Suprapubic skin (tissue), 4 donors: Measurements from ENCODE around the gene UBE2E3.

ENCODE experiments used
- CTCF ChIP-seq, 2 donors: fragments of 200-600 bp in 1 of 2; fragments of 450-650 bp in 1 of 2; sonication (generic) in 1 of 2; IDR thresholded peaks; one replicate each; pipeline ENCODE4 v1.5.1; 2016 to 2019; ENCODE audit warnings: antibody characterized with exemption in 2 of 2, mild to moderate bottlenecking in 1 of 2, moderate library complexity in 1 of 2
- POLR2A ChIP-seq, 2 donors: fragments of 450-650 bp; IDR thresholded peaks; one replicate each; pipeline ENCODE4 v1.6.1; 2017; ENCODE audit warnings: antibody characterized with exemption in 2 of 2, mild to moderate bottlenecking in 2 of 2, moderate library complexity in 2 of 2
- POLR2AphosphoS5 ChIP-seq, 3 donors: sonication (generic); formaldehyde crosslinking; IDR thresholded peaks; one replicate each; pipeline ENCODE4 v1.6.1; 2017; ENCODE audit warnings: antibody characterized with exemption in 3 of 3

- TF ChIP-seq CTCF (IDR thresholded peaks at IDR 0.05) (no peak), POLR2A (IDR thresholded peaks at IDR 0.05) (no peak), POLR2AphosphoS5 (IDR thresholded peaks at IDR 0.05) (no peak)
These were observed 10.4 kb upstream of the UBE2E3 start for GRCh38 chr2:180970016-180970415.
